SIG-M5 (cell line): Measurements from ENCODE around the gene FRS3.

ENCODE experiments used
- DNase-seq: peaks from one replicate; lab custom pipeline; 2025; lab: John Stamatoyannopoulos, UW

FRS3 gene

GRCh38 chr6:41790045-41790444, 10.3 kb upstream of the FRS3 start:
- DNase-seq: peak; percentile 6

DNA sequence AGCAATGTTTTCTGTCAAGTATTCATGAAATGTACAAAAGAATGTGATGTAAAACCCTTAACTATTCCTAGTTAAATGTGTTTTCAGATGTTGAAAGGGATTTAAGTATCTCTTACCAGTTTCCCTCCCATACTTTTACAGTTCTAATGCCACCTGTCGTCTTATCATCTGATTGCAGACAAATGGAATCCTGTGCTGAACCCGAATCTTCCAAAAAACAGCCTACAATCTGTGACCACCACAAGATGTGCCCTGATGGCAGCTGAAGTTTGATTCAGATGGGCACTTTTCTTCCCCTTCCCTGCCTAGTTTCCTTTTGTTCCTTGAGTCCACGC, 9.7 kb upstream of the FRS3 start:
- no peak for DNase-seq

DNA sequence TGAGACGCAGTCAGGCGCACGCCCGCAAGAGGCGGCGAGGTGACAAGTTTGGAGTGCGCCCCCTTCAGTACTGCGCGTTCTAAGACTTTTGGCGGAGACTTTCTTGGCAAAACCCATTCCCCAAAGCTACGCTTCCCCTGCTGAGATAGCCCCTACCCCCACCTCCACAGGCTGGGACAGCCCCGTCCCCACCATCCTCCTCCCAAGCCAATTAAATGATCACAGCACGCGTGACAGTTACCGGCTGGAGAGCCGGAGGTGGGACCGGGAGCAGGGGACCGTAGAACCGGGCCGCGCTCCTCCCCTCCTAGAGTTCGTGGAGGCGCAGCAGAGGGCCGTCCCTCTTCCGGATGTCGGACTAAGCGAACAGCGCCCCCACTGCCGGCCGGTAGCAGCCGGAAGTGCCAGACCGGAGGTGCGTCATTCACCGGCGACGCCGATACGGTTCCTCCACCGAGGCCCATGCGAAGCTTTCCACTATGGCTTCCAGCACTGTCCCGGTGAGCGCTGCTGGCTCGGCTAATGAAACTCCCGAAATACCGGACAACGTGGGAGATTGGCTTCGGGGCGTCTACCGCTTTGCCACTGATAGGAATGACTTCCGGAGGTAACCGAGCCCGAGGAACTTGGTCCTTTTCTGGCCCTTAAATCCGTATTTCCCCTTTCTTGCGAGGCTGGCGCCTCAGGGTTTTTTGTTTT, 7.7 kb upstream of the FRS3 start, which contains the start of gene TOMM6:
Gene TOMM6 (plus strand): TSS at position 476 of the 699 bp plus-strand sequence. CDS start 4 bp downstream, at position 480.
- DNase-seq: peak; percentile 71

- no peak for DNase-seq
Measured at GRCh38 chr6:41786451-41787218, 6.9 kb upstream of the FRS3 start.

GRCh38 chr6:41785689-41786450, 6.2 kb upstream of the FRS3 start:
- no peak for DNase-seq

DNA sequence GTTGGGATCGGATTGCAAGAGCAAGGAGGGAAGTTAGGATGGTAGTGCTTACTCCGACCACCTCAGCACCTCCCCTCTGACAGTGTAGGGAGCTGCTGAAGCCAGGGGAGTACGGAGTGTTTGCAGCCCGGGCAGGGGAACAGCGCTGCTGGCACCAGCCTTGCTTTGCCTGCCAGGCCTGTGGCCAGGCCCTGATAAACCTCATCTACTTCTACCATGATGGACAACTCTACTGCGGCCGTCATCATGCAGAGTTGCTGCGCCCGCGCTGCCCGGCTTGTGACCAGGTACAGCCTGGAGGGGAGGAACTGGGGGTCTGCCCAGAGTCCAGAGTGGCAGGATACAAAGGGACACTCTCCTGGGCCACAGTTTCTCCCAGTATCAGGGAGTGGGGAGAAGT, 5.6 kb upstream of the FRS3 start:
- DNase-seq: no peak

- no peak for DNase-seq
Measured at GRCh38 chr6:41784581-41785171, 5.0 kb upstream of the FRS3 start.

DNA sequence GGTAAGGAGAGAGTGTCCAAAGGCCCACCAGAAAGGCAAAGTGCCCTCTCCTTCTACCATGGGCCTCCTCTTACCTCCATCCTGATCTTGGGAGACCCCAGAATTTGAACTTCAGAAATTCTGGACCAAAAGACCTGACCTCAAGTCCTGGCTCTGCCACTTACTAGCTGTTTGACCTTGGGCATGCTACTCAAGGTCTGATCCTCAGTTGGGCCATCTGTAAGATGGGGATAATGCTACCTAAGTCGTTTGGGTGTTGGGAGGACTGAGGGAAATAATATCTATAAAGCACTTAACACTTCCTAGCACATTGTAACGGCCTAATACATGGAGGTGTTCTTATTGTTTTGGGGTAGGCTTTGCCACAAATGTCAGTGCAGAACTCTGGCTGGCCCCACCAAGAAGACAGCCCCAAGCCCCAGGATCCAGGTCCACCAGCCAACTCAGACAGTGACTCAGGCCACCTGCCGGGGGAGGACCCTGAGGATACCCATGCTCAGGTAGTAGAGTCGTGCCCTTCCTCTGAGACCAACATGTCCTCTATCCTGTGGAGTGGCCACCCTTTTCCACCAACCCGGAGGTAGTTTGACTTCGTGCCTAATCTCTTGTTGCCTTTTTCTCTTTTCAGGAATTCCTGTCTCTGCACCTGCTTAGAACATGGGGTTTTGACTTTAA, 3.5 kb upstream of the FRS3 start:
- DNase-seq: no peak

DNA sequence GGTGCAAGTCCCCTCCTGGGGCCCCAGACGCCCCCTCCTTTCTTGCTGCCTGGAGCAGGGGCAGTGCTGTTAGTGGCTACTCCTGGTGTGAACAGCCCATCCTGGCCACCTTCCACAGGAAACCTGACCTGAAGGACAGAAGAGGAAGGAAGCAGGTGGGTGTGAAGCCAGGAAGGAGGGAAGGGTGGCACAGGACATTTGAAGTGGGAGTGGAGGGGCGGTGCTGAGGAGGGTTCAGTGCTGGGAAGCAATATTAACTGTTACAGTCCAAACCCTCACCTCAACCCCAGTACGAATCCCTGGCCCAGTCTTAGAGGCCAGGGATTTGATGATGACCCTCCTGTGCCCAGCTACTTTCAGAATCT, 1.6 kb upstream of the FRS3 start:
- DNase-seq: no peak

GRCh38 chr6:41780551-41781365, 1.1 kb upstream of the FRS3 start, which contains the start of gene PRICKLE4:
PRICKLE4 (plus strand) TSS chr6:41780782; CDS start chr6:41783474, 2,692 bp downstream.
- no peak for DNase-seq

GRCh38 chr6:41779336-41779735, 364 bp downstream of the FRS3 start:
- DNase-seq: no peak

DNA sequence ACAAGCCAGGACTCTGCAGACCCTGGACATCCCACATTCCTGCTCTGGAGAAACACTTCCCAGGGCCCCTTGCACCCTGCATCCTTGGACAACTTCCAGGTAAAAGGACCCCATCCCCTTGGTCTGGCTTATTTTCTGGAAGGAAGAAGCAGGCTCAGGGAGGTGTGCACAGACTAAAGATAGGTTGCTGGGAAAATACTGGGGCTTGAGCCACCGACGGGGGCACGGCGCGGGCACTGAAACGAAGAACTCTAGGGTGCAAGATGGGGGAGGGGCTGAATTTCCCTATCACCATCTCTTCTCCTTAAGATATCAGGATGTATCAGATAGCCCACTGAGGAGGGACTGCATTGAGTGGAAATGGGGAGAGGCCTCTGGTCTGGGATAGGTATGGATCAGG, 805 bp downstream of the FRS3 start:
- DNase-seq: no peak

GRCh38 chr6:41777551-41778285, 2.0 kb downstream of the FRS3 start:
- no peak for DNase-seq

DNA sequence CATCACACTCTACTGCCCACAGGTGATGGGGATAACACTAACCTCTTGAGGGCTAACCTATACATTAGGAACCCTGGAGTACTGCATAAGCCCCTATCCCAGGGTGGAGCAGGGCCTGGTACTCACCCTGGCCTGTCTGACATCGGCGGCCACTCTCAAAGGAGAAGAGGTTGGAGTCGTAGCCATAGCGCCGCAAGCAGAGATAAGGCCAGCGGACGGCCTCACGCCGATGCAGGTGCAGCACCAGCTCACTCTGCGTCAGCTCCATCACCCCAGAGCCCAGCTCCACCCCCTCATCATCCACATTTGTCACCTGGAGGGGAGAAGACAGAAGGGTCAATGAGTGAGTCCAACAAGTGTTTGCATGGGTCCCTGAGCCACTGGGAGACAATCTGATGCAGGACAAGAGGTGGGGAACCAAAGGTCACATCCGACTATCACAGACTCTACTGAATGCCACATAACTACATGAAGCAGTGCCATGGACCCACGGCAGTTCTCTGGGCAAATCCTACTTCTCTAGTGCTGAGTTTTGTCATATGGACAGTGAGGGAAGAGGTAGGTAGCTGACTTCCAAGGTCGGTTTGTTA, 4.3 kb downstream of the FRS3 start:
- no peak for DNase-seq

DNA sequence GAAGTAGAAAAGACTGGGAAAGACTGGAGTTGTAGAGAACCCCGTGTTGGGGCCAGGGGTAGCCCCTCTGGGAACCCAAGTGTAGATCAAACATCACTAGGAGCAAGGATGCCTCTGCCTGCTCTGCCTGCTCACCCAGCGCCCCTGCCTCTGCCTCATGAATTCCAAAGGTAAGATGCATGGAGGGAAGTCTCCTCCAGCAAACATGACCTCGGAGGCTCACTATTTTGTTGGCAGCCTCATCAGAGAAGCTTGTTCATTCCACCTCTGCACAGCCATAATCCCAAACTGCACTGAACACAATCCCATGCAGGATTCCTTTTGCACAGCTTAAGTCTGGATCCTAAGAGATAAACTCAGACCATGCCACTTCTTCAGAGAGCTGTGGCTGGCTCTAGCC, 4.9 kb downstream of the FRS3 start:
- DNase-seq: no peak

GRCh38 chr6:41771058-41771983, 8.4 kb downstream of the FRS3 start:
- no peak for DNase-seq

DNA sequence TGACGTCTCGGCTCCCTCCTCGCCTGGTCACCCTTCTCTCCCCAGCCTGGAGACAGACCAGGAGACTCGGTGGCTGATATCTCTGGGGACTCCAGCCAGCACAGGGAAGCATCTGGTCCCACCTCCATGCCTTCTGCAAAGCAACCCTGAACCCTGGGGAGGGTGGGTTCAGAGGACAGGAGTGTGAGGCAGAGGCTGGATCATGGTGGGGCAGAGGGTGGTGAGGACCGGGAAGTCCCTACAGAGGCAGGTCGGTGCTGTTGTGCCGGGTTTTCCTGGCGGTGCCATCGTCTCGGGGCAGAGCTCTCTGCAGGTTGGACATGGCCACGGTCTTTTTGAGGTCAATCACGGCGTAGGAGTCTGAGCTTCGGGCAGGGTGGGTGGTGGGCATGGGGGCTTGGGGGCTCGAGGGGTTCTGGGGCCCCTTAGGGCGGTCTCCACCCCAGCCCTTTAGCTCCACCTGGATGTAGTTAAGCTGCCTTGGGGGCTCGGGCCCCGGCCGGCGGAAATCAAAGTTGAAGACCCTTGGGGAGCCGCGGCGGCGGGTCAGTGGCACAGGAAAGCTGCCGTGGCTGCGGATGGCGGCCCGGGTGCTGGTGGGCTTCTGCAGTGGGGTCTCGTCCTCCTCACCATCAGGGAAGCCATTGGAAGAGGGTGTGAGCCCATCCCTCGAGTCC, 9.2 kb downstream of the FRS3 start:
- DNase-seq: no peak

- no peak for DNase-seq
Measured at GRCh38 chr6:41769376-41769775, 10.3 kb downstream of the FRS3 start.
